Hematopoietic multipotent progenitor cell treated with erythropoietin and hydrocortisone succinate and interleukin-3 and kit ligand, for 4 days (in vitro differentiated cells): Measurements from ENCODE around the gene REV3L.
"Not testable (repeated sequence)": the region's sequence is repeated elsewhere in the genome, so short reads cannot be mapped to it uniquely, and the experiment has no call there.

Source experiments
- DNase-seq: peaks from one replicate; pipeline ENCODE4 v3.0.0-alpha.2; 2015

REV3L gene

GRCh38 chr6:111354758-111355555 lies 128.1 kb downstream of the REV3L start:
- DNase-seq: no peak

- DNase-seq: no peak
These were observed 129.0 kb downstream of the REV3L start for GRCh38 chr6:111353912-111354462.

- DNase-seq: no peak
These were observed 135.4 kb downstream of the REV3L start for GRCh38 chr6:111347589-111347988.

GRCh38 chr6:111342913-111343312 lies 140.1 kb downstream of the REV3L start:
- no peak for DNase-seq

- DNase-seq: no peak
These were observed 143.7 kb downstream of the REV3L start for GRCh38 chr6:111339294-111339693.

GRCh38 chr6:111338843-111339242 lies 144.2 kb downstream of the REV3L start:
- no peak for DNase-seq

- DNase-seq: no peak
These were observed 145.2 kb downstream of the REV3L start for GRCh38 chr6:111337829-111338236.

- no peak for DNase-seq
These were observed 153.0 kb downstream of the REV3L start for GRCh38 chr6:111329882-111330633.

- no peak for DNase-seq
These were observed 156.5 kb downstream of the REV3L start for GRCh38 chr6:111326563-111326962.

GRCh38 chr6:111322145-111322544 lies 160.9 kb downstream of the REV3L start:
- no peak for DNase-seq

- not testable (repeated sequence) for DNase-seq
These were observed 175.1 kb downstream of the REV3L start for GRCh38 chr6:111307950-111308349.

- no peak for DNase-seq
These were observed 175.7 kb downstream of the REV3L start for GRCh38 chr6:111307275-111307858.

GRCh38 chr6:111306104-111306888 lies 176.7 kb downstream of the REV3L start:
- no peak for DNase-seq

- no peak for DNase-seq
These were observed 181.1 kb downstream of the REV3L start for GRCh38 chr6:111301946-111302345.

GRCh38 chr6:111300938-111301800 lies 181.8 kb downstream of the REV3L start:
- DNase-seq: not testable (repeated sequence)

- no peak for DNase-seq
These were observed 185.2 kb downstream of the REV3L start for GRCh38 chr6:111297776-111298175.

GRCh38 chr6:111294374-111294967 lies 188.5 kb downstream of the REV3L start:
- DNase-seq: no peak

GRCh38 chr6:111291336-111292259 lies 191.4 kb downstream of the REV3L start:
- no peak for DNase-seq

- DNase-seq: peak; percentile 37
These were observed 192.2 kb downstream of the REV3L start for GRCh38 chr6:111290689-111291335.
